ENCODE results near the gene TBC1D22A.
A peak's percentile ranks its signal among the peaks of the same experiment; 100 is the strongest.

Gene TBC1D22A

GRCh38 chr22:46783721-46784120 is 21.3 kb downstream of the TBC1D22A start:
- Mint-ChIP-seq H3K9me3 (no peaks in the 10 kb centered on the region), H3K4me3 (no peak overlapping the region), H3K27me3 (ENCODE audit: low read depth) (no peaks in the 10 kb centered on the region), H3K27ac (no peak overlapping the region), H3K4me1 (ENCODE audit: low read depth) (peaks cover 24% of the 10 kb centered on the region), H3K36me3 (ENCODE audit: low read depth) (peaks cover 8% of the 10 kb centered on the region)

DNA sequence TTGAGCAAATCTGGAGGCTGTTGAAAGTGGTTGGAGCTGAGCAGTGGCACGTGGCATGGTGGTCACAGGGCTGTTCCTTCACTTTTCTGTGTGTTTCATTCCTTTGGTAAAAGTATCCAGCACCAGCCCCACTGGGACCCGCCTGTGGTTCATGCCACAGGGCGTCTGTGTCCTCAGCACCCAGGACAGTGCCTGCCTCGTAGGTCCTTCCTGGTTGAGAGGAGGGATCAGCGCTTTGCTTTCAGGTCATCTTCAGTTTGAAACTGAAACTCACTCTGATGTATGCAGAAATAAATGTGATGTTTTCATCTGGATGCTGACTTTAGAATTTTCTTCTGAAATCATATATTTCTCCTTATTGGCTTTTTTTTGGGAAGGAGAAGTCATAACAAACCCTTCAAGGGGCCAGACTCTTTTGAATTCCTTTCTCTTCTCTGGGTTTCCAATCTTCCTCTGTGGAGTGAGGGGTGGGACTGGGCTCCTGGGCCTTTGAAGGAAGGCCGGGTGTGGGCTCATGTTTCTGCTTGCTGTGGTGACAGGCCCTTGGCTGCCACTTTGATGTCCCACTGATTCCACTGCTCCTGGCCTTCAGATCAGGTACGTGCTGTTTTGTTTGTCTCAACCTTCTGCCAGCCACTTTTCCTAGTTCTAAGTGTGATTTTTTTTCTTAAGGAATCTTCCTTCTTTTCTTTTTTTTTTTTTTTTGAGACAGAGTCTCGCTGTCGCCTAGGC is 26.2 kb downstream of the TBC1D22A start:
- Mint-ChIP-seq H3K4me1 (ENCODE audit: low read depth) (peaks cover 49% of the 10 kb centered on the region), H3K9me3 (no peaks in the 10 kb centered on the region), H3K36me3 (ENCODE audit: low read depth) (peaks cover 17% of the 10 kb centered on the region), H3K27me3 (ENCODE audit: low read depth) (no peaks in the 10 kb centered on the region), H3K27ac (peak overlapping the region; percentile 88), H3K4me3 (peak overlapping the region; percentile 60)

- H3K4me3 Mint-ChIP-seq: no peak overlapping the region
- H3K27me3 Mint-ChIP-seq (ENCODE audit: low read depth): no peaks in the 10 kb centered on the region
- H3K9me3 Mint-ChIP-seq: no peaks in the 10 kb centered on the region
- H3K27ac Mint-ChIP-seq: peak overlapping the region; percentile 100
- H3K36me3 Mint-ChIP-seq (ENCODE audit: low read depth): peaks cover 20% of the 10 kb centered on the region
- peaks cover 48% of the 10 kb centered on the region for H3K4me1 Mint-ChIP-seq (ENCODE audit: low read depth)
Measured at GRCh38 chr22:46789992-46790391, 27.5 kb downstream of the TBC1D22A start.

- Mint-ChIP-seq H3K4me1 (ENCODE audit: low read depth) (peaks cover 41% of the 10 kb centered on the region), H3K27me3 (ENCODE audit: low read depth) (no peaks in the 10 kb centered on the region), H3K9me3 (no peaks in the 10 kb centered on the region), H3K27ac (peak overlapping the region; percentile 100), H3K4me3 (peak overlapping the region; percentile 84), H3K36me3 (ENCODE audit: low read depth) (peaks cover 20% of the 10 kb centered on the region)
Measured at GRCh38 chr22:46791201-46791731, 28.8 kb downstream of the TBC1D22A start.

GRCh38 chr22:46792061-46792796 is 29.8 kb downstream of the TBC1D22A start:
- H3K27me3 Mint-ChIP-seq (ENCODE audit: low read depth): no peaks in the 10 kb centered on the region
- H3K36me3 Mint-ChIP-seq (ENCODE audit: low read depth): peaks cover 17% of the 10 kb centered on the region
- H3K27ac Mint-ChIP-seq: peak overlapping the region; percentile 100
- no peak overlapping the region for H3K4me3 Mint-ChIP-seq
- no peaks in the 10 kb centered on the region for H3K9me3 Mint-ChIP-seq
- peaks cover 41% of the 10 kb centered on the region for H3K4me1 Mint-ChIP-seq (ENCODE audit: low read depth)

DNA sequence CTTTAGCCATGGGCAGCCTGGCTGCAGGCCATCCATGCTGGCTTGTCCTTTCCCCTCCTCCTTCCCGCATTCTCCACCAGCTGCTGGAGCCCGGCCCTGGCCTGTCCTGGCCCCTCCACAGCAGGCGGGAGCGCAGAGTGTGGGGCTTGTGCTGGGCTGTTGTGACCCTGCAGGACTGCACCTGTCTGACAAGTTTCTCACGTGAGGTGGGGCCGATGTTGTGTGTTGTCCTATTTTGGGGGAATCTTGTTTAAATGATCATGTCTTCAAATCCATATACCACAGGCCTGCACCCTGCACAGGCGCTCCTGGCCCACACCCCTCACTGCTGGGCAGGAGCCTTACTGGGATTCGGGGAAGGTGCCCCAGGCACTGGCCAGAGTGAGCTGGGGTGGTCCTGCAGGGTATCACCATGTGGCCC is 30.4 kb downstream of the TBC1D22A start:
- Mint-ChIP-seq H3K4me3 (no peak overlapping the region), H3K36me3 (ENCODE audit: low read depth) (peaks cover 15% of the 10 kb centered on the region), H3K27me3 (ENCODE audit: low read depth) (no peaks in the 10 kb centered on the region), H3K9me3 (no peaks in the 10 kb centered on the region), H3K4me1 (ENCODE audit: low read depth) (peaks cover 36% of the 10 kb centered on the region), H3K27ac (peak overlapping the region; percentile 59)

- H3K27ac Mint-ChIP-seq: peak overlapping the region; percentile 59
- no peak overlapping the region for H3K4me3 Mint-ChIP-seq
- no peaks in the 10 kb centered on the region for H3K9me3 Mint-ChIP-seq
- no peaks in the 10 kb centered on the region for H3K27me3 Mint-ChIP-seq (ENCODE audit: low read depth)
- H3K36me3 Mint-ChIP-seq (ENCODE audit: low read depth): peaks cover 16% of the 10 kb centered on the region
- peaks cover 33% of the 10 kb centered on the region for H3K4me1 Mint-ChIP-seq (ENCODE audit: low read depth)
Measured at GRCh38 chr22:46793497-46793896, 31.0 kb downstream of the TBC1D22A start.

DNA sequence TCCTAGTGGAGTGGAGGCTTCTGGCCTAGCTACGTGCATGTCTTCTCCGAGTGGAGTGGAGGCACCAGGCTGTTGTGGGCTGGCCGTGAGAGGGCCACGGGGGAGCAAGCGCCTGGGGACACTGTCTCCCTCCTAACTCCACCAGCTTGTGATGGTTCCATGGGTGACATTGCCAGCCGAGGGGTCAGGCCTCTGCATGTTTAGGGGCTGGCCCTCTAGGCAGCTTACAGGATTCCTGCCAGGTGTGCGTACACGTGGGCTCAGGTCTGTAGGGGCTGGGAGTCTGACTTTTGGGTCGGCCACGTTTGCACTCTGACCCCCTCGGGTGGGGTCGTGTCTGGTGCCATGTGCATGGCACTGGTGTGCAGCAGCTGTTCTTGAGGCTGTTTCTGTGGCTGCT is 31.6 kb downstream of the TBC1D22A start:
- Mint-ChIP-seq H3K4me3 (no peak overlapping the region), H3K4me1 (ENCODE audit: low read depth) (peaks cover 30% of the 10 kb centered on the region), H3K9me3 (no peaks in the 10 kb centered on the region), H3K27ac (no peak overlapping the region), H3K36me3 (ENCODE audit: low read depth) (peaks cover 18% of the 10 kb centered on the region), H3K27me3 (ENCODE audit: low read depth) (no peaks in the 10 kb centered on the region)

- H3K27me3 Mint-ChIP-seq (ENCODE audit: low read depth): no peaks in the 10 kb centered on the region
- H3K4me1 Mint-ChIP-seq (ENCODE audit: low read depth): peaks cover 28% of the 10 kb centered on the region
- peaks cover 20% of the 10 kb centered on the region for H3K36me3 Mint-ChIP-seq (ENCODE audit: low read depth)
- H3K9me3 Mint-ChIP-seq: no peaks in the 10 kb centered on the region
- H3K4me3 Mint-ChIP-seq: no peak overlapping the region
- no peak overlapping the region for H3K27ac Mint-ChIP-seq
Measured at GRCh38 chr22:46794491-46794890, 32.0 kb downstream of the TBC1D22A start.

GRCh38 chr22:46795140-46795539 is 32.7 kb downstream of the TBC1D22A start:
- H3K27me3 Mint-ChIP-seq (ENCODE audit: low read depth): no peaks in the 10 kb centered on the region
- H3K4me1 Mint-ChIP-seq (ENCODE audit: low read depth): peaks cover 27% of the 10 kb centered on the region
- H3K36me3 Mint-ChIP-seq (ENCODE audit: low read depth): peaks cover 23% of the 10 kb centered on the region
- no peaks in the 10 kb centered on the region for H3K9me3 Mint-ChIP-seq
- H3K4me3 Mint-ChIP-seq: no peak overlapping the region
- H3K27ac Mint-ChIP-seq: no peak overlapping the region

- Mint-ChIP-seq H3K36me3 (ENCODE audit: low read depth) (peaks cover 24% of the 10 kb centered on the region), H3K4me3 (no peak overlapping the region), H3K9me3 (no peaks in the 10 kb centered on the region), H3K27me3 (ENCODE audit: low read depth) (no peaks in the 10 kb centered on the region), H3K4me1 (ENCODE audit: low read depth) (peaks cover 19% of the 10 kb centered on the region), H3K27ac (no peak overlapping the region)
Measured at GRCh38 chr22:46795845-46796565, 33.6 kb downstream of the TBC1D22A start.

- peaks cover 12% of the 10 kb centered on the region for H3K4me1 Mint-ChIP-seq (ENCODE audit: low read depth)
- H3K27me3 Mint-ChIP-seq (ENCODE audit: low read depth): no peaks in the 10 kb centered on the region
- H3K9me3 Mint-ChIP-seq: no peaks in the 10 kb centered on the region
- H3K36me3 Mint-ChIP-seq (ENCODE audit: low read depth): peaks cover 21% of the 10 kb centered on the region
- peak overlapping the region; percentile 76 for H3K27ac Mint-ChIP-seq
- no peak overlapping the region for H3K4me3 Mint-ChIP-seq
Measured at GRCh38 chr22:46796566-46797195, 34.2 kb downstream of the TBC1D22A start.

GRCh38 chr22:46797355-46797754 is 34.9 kb downstream of the TBC1D22A start:
- peak overlapping the region; percentile 36 for H3K27ac Mint-ChIP-seq
- no peak overlapping the region for H3K4me3 Mint-ChIP-seq
- H3K27me3 Mint-ChIP-seq (ENCODE audit: low read depth): no peaks in the 10 kb centered on the region
- H3K4me1 Mint-ChIP-seq (ENCODE audit: low read depth): peaks cover 5% of the 10 kb centered on the region
- peaks cover 27% of the 10 kb centered on the region for H3K36me3 Mint-ChIP-seq (ENCODE audit: low read depth)
- no peaks in the 10 kb centered on the region for H3K9me3 Mint-ChIP-seq

GRCh38 chr22:46798041-46798365 is 35.6 kb downstream of the TBC1D22A start:
- H3K4me1 Mint-ChIP-seq (ENCODE audit: low read depth): peaks cover 4% of the 10 kb centered on the region
- no peaks in the 10 kb centered on the region for H3K27me3 Mint-ChIP-seq (ENCODE audit: low read depth)
- peaks cover 27% of the 10 kb centered on the region for H3K36me3 Mint-ChIP-seq (ENCODE audit: low read depth)
- H3K4me3 Mint-ChIP-seq: no peak overlapping the region
- no peaks in the 10 kb centered on the region for H3K9me3 Mint-ChIP-seq
- no peak overlapping the region for H3K27ac Mint-ChIP-seq

All from T-helper 1 cell treated with Interleukin-12 subunit alpha and Interleukin-12 subunit beta and Interleukin-4 antibody, amounts not matched to agents 30 μg/mL and 1 μg/mL, for 36 hours (primary cell).